ENCODE measurements around the gene STUB1.

The STUB1 gene

DNA sequence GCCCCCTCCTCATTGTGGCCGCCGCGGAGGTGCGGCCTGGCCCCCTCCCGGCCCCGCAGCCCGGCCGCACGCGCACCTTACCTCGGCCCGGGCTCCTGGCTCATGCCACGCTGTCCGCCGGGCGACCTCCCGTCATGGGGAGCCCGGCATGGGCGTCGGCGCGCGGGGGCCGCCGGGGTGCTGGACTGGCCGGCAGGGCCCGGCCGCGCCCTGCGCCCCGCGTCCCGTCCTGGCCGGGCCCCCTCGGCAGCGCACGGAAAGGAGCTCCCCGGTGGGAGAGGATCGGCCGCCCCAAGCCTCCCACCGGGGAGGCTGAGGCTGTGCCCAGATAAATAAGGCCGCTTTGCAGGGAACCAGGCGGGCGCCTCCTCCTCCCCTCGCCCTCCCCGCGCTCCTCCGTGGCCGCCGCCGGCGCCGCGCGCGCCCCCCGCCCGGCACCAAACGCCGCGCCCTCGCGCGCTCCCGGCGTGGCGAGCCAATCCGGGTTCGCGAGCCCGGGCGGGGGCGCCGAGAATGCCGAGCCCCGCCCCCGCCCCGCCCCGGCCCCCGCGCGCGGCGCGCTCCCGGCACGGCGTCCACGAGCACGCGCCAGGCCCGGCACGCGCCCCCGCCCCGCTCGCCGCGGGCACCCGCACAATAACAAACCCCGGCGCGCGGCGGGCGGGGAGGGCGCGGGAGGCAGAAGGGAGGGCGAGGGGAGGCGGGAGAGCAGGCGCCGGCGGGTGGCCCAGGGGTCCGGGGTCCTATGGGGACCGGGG lies 25.4 kb downstream of the STUB1 start, which contains the start of gene FBXL16:
FBXL16 (minus strand) TSS at position 371 of the 758 bp plus-strand sequence. CDS start 8,396 bp downstream, outside the sequence.
- Histone ChIP-seq H3K4me2 (peak within 1 kb of the TSS; percentile 83 to 94 (median 91)), H3K27ac (no peak within 1 kb of the TSS), H3K4me1 (peaks cover 0 to 37% (median 23%) of the 10 kb centered on the region in 10 experiments; a peak in 16 of 20 replicates)

DNA sequence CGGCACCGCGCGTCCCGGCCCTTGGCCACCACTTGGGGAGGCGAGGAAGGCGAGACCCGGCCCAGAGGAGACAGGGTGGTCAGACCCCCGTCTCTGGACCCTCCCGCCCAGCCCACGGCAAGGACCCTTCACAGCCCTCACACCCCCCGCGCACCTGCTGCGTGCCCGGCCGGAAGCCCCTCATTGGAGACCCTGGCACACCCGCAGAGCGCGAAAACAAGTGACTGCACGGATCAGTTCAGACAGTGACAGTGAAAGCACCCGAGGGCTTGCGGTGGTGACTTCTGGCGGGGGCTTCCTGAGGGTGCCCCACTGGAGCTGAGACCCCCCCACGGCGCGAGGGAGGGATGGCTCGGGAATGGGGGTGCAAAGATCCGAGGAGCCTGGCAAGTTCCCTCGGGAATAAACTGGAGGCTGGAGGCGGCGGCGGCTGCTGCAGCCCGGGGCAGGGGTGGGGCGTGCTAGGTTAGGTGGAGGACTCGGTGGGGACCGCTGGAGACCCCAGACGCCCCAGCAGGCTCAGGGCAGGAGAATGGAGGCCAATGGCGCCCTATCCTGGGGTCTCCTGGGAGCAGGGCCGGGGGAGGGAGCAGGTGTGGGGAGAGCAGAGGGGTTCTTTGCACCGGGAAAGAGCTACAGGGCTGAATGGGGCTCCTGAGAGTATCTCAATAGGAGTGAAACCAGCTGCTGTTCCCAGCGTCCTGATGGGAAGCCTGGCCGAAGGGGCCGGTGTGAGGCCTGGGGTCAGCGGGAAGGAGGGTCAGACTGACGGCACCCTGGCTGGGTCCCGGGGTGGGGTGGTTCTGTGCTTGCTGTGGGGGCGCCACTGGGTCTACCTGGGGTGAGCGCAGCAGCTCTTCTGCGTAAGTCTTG lies 26.2 kb downstream of the STUB1 start:
- no peak for TF ChIP-seq Cebpa-rat (IDR thresholded peaks at IDR 0.05)
- Histone ChIP-seq H3K27ac (no peak overlapping the region), H3K27me3 (peaks cover 100% of the 10 kb centered on the region in 11 experiments), H3K36me3 (no peaks in the 10 kb centered on the region), H3K4me3 (peak overlapping the region; percentile 34 to 67 (median 57); a peak in 17 of 20 replicates), H3K9me3 (replicated peaks in 1 of 11) (no peaks in the 10 kb centered on the region), H4K20me1 (peaks cover 0 to 98% (median 76%) of the 10 kb centered on the region in 11 experiments; a peak in 18 of 22 replicates), H3K4me2 (peak overlapping the region; percentile 83 to 94 (median 91)), H3K4me1 (peaks cover 0 to 45% (median 31%) of the 10 kb centered on the region in 10 experiments; a peak in 16 of 20 replicates), H3K9ac (peak overlapping the region in 1 of 11 experiments; percentile 32; a peak in 1 of 22 replicates)

More for the DNA sequence above, 25.4 kb downstream of the STUB1 start, which contains the start of gene FBXL16:
- H3K4me3 ChIP-seq: peak within 1 kb of the TSS; percentile 34 to 67 (median 57); a peak in 19 of 20 replicates
- peaks cover 0 to 98% (median 76%) of the 10 kb centered on the region in 11 experiments; a peak in 18 of 22 replicates for H4K20me1 ChIP-seq
- H3K9me3 ChIP-seq (replicated peaks in 1 of 11): no peaks in the 10 kb centered on the region
- H3K36me3 ChIP-seq: no peaks in the 10 kb centered on the region
- H3K27me3 ChIP-seq: peaks cover 100% of the 10 kb centered on the region in 11 experiments
- peak within 1 kb of the TSS in 5 of 11 experiments; percentile 19 to 56 (median 47); a peak in 7 of 22 replicates for H3K9ac ChIP-seq
- no peak for TF ChIP-seq Cebpa-rat (IDR thresholded peaks at IDR 0.05)

DNA sequence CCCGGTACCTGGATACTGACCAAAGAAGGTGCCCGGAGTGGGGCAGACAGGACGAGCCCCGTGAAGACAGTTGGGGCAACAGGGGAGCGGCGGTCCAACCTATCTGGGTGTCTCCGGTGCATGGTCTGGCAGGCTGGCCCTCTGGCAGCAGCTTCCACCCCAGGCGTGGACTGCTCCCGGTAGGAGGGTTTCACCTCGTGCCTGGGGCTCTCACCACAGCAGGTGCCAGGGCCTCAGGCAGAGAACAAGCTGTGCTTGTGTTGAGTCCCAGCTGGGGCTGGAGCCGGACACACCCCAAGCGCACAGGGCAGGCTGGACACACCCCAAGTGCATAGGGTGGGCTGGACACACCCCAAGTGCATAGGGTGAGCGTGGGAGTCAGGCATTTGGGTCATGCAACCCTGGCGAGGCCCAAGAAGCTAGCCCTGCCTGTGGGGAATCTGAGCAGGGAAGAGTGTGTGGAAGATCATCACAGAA lies 26.9 kb downstream of the STUB1 start:
- Histone ChIP-seq H3K36me3 (no peaks in the 10 kb centered on the region), H3K9ac (no peak overlapping the region), H3K27ac (no peak overlapping the region), H4K20me1 (peaks cover 0 to 94% (median 76%) of the 10 kb centered on the region in 11 experiments; a peak in 18 of 22 replicates), H3K9me3 (replicated peaks in 1 of 11) (no peaks in the 10 kb centered on the region), H3K4me3 (no peak overlapping the region), H3K27me3 (peaks cover 96 to 100% (median 99%) of the 10 kb centered on the region in 11 experiments), H3K4me2 (peak overlapping the region in 5 of 11 experiments; percentile 88 to 93 (median 91); a peak in 7 of 22 replicates), H3K4me1 (peaks cover 0 to 51% (median 35%) of the 10 kb centered on the region in 10 experiments; a peak in 16 of 20 replicates)
- TF ChIP-seq Cebpa-rat (IDR thresholded peaks at IDR 0.05): no peak

DNA sequence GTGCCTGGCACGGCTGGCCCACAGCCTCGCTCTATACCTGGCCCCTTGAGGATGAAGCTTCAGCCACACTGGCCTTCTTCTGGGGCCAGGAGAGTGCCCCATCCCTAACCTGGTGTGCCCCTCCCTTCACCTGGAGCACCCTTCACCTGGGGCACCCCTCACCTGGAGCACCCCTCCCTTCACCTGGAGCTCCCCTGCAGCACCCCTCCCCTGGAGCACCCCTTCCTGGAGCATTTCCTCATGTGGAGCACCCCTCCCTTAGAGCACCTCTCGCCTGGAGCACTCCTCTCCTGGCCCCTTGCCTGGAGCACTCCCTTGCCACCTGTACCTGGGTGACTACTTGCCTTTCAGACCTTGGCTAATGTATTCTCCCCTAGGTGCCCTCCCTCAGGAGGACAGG lies 27.8 kb downstream of the STUB1 start:
- peaks cover 0 to 51% (median 35%) of the 10 kb centered on the region in 10 experiments; a peak in 16 of 20 replicates for H3K4me1 ChIP-seq
- H4K20me1 ChIP-seq: peaks cover 0 to 86% (median 67%) of the 10 kb centered on the region in 11 experiments; a peak in 18 of 22 replicates
- no peak overlapping the region for H3K9ac ChIP-seq
- no peak overlapping the region for H3K4me3 ChIP-seq
- H3K36me3 ChIP-seq: no peaks in the 10 kb centered on the region
- no peak overlapping the region for H3K4me2 ChIP-seq
- no peak for TF ChIP-seq Cebpa-rat (IDR thresholded peaks at IDR 0.05)
- H3K9me3 ChIP-seq (replicated peaks in 1 of 11): no peaks in the 10 kb centered on the region
- H3K27ac ChIP-seq: no peak overlapping the region
- peaks cover 86 to 100% (median 96%) of the 10 kb centered on the region in 11 experiments for H3K27me3 ChIP-seq

DNA sequence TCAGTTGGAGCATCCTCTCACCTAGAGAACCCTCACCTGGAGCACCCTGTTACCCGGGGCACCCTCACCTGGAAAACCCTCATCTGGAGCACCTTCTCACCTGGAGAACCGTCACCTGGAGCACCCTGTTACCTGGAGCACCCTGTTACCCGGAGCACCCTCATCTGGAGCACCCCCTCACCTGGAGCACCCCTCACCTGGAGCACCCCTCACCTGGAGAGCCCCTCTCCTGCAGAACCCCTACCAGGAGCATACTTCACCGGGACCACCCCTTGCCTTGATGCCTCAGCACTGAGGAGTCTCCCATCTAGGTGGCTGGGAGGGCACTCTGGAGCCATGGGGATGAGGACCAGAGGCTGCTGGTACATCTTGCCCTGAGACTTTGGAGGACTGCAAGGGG lies 28.7 kb downstream of the STUB1 start:
- Histone ChIP-seq H3K27ac (no peak overlapping the region), H4K20me1 (peaks cover 0 to 81% (median 58%) of the 10 kb centered on the region in 11 experiments; a peak in 17 of 22 replicates)

DNA sequence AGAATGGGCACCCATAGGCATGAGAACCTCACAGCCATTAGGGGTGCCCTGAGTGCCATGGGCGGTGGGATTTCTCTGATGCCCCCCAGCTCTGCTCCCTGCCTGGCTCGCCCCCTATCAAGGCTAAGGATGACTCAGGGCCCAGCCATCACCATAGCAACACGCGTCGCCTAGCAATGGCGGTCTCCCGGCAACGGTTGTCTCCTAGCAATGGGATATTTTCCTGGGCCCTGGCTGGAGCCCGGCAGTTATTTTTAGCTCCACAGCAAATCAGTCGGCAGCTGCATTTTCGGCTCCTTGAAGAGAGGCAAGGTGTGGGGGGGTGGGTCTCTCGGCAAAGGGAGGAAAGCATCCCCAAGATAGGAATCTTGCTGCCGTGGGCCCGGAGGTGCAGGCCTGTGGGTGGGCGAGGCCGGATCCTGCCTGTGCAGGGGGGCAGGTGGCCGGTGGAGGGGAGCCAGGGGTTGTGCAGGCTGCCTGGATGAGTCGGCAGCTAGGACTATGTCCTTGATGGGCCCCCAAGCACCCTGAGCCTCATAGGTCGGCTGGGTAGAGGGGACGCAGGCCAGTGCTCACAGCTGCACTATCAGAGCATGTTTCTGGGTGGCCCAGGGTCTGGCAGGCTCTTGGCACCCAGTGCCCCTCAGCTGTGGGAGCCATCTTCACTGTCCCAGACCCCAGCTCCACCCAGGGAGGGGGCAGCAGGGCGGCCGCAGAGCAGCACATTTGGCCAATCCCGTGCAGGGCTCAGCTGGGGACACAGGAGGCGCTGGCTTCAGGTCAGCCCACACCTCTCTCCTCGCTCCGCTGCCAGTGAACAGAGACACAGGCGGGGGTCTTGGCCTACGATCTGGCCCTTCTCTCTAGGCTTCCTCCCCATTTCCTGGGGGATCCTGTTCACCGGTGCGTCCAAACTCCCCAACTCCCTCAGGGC lies 29.6 kb downstream of the STUB1 start:
- no peak for TF ChIP-seq Cebpa-rat (IDR thresholded peaks at IDR 0.05)
- no peak overlapping the region; a peak in 1 of 22 replicates for H3K9ac ChIP-seq
- H3K27ac ChIP-seq: no peak overlapping the region
- peaks cover 68 to 95% (median 89%) of the 10 kb centered on the region in 11 experiments for H3K27me3 ChIP-seq
- H3K4me3 ChIP-seq: no peak overlapping the region; a peak in 1 of 20 replicates
- peaks cover 10 to 57% (median 43%) of the 10 kb centered on the region in 10 experiments for H3K4me1 ChIP-seq
- H3K4me2 ChIP-seq: peak overlapping the region in 8 of 11 experiments; percentile 54 to 82 (median 59); a peak in 16 of 22 replicates
- no peaks in the 10 kb centered on the region for H3K36me3 ChIP-seq
- no peaks in the 10 kb centered on the region for H3K9me3 ChIP-seq (replicated peaks in 1 of 11)
- peaks cover 0 to 80% (median 50%) of the 10 kb centered on the region in 11 experiments; a peak in 17 of 22 replicates for H4K20me1 ChIP-seq

More for the DNA sequence above, 28.7 kb downstream of the STUB1 start:
- no peak for TF ChIP-seq Cebpa-rat (IDR thresholded peaks at IDR 0.05)
- Histone ChIP-seq H3K4me1 (peaks cover 3 to 52% (median 37%) of the 10 kb centered on the region in 10 experiments), H3K9ac (no peak overlapping the region), H3K27me3 (peaks cover 77 to 97% (median 89%) of the 10 kb centered on the region in 11 experiments), H3K36me3 (no peaks in the 10 kb centered on the region), H3K4me3 (no peak overlapping the region), H3K9me3 (replicated peaks in 1 of 11) (no peaks in the 10 kb centered on the region), H3K4me2 (no peak overlapping the region)

DNA sequence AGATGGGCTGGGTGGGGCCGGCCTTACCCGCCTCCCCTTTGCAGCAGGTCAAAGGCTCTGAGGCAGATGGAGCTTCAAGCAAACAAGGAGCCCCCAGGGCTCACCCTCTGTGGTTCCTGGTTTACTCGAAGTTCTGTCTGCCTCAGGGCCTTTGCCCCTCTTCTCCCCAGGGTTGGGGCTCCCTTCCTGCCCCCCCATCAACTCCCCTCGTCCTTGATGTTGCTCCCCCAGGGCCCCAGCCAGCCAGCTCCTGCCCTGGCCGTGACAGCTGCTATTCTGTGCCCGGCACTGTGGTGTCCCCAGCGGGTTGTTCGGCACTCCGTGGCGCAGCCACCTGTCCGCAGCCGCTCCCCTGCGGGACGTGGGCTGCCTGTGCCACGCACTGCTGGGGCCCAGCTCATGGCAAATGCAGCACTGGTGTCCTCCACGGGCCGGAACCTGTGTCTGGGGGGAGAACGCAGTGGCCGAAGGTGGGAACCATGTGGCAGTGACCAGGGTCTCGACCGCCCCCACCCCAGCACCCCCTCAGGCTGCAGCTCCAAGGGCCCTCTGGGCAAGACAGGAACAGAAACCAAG lies 30.4 kb downstream of the STUB1 start:
- peaks cover 15 to 56% (median 47%) of the 10 kb centered on the region in 10 experiments for H3K4me1 ChIP-seq
- peak overlapping the region in 9 of 11 experiments; percentile 25 to 82 (median 56); a peak in 17 of 22 replicates for H3K4me2 ChIP-seq
- no peak for TF ChIP-seq Cebpa-rat (IDR thresholded peaks at IDR 0.05)
- H3K27me3 ChIP-seq: peaks cover 67 to 94% (median 89%) of the 10 kb centered on the region in 11 experiments
- H3K9ac ChIP-seq: peak overlapping the region in 4 of 11 experiments; percentile 12 to 23 (median 16); a peak in 3 of 22 replicates
- H3K4me3 ChIP-seq: no peak overlapping the region; a peak in 1 of 20 replicates
- no peaks in the 10 kb centered on the region for H3K9me3 ChIP-seq (replicated peaks in 1 of 11)
- H4K20me1 ChIP-seq: peaks cover 0 to 79% (median 49%) of the 10 kb centered on the region in 11 experiments; a peak in 18 of 22 replicates
- H3K27ac ChIP-seq: no peak overlapping the region
- H3K36me3 ChIP-seq: no peaks in the 10 kb centered on the region

Measured in BLaER1 treated with 17β-estradiol and CSF1 and Interleukin-3, amounts not matched to agents 10 nM and 100 nM (cell line).